GM19035 (cell line): ENCODE measurements around the gene HOXA13.

ENCODE experiments used
- ATAC-seq: cut with Tn5 transposase; IDR thresholded peaks from one replicate; pipeline ENCODE4 v1.9.1; 2021; ENCODE audit not compliant: unreplicated experiment

HOXA13 gene

DNA sequence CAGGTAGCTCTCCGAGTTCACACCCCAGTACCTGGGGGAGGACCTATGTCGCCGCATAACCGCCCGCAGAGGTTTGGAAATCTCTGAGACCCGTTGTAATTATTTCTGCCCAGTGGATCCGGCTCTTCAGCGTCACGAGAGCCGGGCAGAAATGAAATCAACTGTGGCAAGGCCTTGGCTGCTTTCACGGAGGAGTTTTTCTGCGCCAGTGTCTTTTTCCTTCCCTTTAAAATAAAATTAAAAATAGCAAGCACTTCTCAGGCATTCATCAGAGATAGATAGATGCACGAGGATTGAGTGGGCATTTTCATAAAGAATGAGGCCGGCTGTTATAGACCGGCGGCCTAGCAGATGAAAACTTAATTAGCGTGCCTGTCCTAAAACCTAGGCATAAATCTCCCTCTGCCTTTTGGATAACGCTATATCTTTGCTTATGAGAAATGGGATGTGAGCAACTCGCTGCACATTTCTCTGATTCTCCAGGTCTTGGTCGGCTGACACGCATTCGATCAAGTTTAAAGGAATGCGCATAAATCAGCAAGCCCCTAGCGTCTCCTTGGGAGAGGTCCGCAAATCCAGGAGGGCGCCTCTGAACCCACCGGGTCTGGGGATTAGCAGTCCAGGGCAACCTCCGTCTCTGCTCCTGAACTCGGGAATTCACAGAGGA is 6.4 kb downstream of the HOXA13 start:
- no peak for ATAC-seq

DNA sequence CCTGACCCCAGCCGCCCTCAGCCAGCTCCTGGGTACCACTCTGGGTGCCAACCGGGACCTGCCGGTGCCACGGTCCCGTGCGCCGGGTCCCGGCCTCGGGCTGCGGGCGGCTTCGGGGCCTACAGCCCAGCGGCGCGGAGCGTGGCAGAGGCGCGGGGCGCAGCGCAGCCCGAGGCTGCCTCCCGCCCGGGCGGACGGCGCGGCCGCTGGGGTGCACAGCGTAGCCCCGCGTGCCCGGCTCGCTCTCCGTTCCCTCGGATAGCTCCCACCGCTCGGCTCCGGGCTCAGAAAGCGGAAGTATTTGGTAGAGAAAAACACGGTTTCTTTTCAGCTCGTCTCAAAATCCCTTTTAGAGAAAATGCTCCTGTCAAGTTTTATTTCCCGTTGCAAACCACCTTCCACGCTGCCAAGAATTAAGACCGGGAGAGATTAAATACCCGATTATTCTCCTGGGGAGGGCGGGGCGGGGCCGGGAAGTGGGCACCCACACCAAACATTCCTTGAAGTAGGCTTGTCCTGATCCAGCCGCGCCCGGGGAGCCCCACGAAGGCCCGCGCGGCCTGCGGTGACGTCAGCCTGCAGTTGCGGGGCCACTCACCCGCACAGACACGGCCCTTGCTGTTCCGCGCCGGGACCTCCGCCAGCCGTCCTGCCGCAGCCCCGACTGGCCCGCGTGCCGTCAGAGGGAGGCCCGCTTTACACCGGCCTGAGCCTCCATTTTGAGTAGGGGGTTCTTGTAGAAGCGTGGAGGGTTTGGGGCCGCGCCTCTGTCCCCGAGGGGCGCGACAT is 7.2 kb downstream of the HOXA13 start:
- ATAC-seq, result no peak

DNA sequence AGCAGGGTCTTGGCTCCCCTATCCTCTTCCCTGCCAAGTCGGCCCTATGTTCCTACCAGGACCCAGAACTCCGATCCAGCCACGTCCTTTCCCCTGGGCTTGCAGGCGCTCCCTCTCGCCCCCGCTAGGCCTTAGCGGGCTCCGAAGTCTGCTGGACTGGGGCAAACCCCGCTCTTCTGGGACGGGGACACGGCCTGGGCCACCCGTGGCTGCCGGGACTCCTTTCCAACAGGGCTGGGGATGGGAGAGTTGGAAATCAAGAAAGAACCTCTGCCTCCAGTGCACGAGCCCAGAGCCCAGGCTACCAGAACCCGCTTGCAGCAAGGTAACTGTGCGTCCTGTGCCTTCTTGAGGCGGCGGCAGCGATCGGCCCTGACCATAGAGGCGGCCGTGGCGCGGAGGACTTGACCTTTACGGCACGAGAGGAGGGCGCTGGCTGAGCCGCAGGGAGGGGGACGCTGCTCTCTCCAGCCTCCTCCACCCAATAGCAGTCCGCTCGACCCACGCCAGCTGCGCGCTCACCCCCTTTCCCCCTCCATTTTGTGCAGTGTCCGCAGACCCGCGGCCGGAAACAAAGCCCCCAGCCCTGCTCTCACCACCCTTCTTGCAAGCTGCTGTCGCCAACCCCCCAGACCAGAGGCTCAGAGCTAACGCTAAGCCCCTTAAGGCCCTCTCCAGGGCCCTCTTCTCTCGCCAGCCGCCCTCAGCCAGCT is 7.9 kb downstream of the HOXA13 start:
- ATAC-seq, result no peak

DNA sequence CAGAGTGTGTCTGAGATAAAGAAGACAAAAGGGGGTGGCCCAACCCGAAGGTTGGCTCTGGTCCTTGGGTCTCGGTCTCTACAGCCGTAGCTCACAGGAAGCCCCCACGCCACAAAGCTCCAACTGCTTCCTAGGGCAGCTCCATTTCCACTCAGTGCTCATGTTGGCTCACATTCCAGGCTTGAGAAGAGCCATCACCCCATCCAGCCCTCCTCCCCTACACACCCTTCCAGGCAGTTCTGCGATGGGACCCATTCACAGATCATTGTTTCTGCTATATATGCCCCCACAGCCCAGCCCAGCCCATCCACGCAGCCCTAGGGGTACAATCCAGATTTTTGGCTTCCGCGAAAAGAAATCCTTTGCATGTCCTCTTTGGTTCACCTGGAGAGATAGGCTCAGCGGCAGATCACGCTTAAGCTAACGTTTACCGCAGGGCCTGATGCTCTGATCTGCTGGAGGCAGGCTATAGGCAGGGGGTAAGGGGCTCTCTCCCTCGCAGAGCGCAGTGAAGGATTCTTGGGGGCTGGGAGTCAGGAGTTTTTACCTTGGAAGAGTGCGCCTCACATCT is 8.6 kb downstream of the HOXA13 start:
- ATAC-seq, result no peak

DNA sequence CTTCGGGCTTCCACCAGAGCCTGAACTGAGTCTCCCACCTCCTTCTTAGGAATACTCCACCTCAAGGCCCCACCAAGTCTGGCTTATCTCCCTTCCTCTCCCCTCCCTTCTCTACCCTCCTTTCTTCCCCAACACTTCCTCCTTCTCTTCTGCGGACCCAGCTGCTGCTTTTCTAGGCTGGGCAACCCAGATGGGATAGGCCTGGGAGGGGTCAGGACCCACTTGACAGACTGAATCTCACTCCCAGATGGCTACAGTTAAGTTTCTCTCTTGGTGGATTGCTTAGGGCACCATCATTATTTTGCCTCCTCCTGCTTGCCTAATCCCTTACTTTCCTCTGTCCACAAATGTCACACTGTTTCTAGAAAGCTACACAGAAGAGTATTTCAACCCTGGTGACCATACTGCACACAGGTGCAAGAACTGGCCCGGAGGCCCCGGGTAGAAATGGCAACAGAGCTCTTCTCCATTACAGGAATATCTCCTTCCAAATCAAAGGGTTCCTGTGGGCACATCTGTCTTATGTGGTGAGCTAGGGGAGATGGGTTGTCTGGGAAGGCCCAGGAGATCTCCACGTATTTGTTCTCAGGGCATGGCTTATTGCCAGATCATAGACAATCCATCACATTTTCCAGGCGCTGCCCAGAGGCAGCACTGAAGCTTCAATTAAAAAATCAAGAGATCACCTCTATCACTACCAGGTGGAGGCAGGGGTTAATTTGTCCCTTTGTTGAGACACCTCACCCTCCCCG is 9.7 kb downstream of the HOXA13 start:
- no peak for ATAC-seq

DNA sequence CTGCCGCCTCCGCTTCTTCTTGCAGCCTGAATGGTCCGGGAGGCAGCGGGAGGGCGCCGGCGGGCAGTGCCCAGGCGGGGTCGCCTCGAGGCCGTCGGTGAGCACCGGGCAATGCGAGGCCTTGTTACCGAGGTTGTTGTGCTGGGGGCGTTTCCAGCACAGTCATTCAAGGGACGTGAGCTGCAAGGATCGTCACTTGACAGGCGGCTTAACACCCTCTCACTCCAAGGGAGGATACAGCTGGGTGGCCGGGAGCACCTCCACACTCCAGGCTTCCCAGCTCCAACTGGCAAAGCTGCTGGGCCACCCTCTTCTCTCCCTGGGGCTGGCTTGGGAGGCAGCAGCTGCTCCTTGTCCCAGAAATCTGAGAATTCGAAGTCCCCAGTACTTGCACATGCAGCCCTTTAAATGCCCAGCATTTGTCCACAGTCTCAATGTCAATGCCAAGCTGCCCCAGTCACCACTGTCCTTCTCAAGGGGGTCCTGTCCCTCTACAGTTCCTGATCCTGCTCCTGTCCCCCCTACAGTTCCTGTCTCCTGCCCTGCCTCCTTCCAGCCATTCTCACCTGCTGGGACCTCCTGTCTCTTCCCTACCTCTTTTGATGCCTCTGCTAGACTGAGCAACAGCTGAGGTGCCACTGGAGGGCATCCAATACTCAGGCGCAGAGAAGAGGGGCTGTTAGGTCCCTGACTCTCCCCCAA is 10.4 kb downstream of the HOXA13 start:
- ATAC-seq, result no peak

DNA sequence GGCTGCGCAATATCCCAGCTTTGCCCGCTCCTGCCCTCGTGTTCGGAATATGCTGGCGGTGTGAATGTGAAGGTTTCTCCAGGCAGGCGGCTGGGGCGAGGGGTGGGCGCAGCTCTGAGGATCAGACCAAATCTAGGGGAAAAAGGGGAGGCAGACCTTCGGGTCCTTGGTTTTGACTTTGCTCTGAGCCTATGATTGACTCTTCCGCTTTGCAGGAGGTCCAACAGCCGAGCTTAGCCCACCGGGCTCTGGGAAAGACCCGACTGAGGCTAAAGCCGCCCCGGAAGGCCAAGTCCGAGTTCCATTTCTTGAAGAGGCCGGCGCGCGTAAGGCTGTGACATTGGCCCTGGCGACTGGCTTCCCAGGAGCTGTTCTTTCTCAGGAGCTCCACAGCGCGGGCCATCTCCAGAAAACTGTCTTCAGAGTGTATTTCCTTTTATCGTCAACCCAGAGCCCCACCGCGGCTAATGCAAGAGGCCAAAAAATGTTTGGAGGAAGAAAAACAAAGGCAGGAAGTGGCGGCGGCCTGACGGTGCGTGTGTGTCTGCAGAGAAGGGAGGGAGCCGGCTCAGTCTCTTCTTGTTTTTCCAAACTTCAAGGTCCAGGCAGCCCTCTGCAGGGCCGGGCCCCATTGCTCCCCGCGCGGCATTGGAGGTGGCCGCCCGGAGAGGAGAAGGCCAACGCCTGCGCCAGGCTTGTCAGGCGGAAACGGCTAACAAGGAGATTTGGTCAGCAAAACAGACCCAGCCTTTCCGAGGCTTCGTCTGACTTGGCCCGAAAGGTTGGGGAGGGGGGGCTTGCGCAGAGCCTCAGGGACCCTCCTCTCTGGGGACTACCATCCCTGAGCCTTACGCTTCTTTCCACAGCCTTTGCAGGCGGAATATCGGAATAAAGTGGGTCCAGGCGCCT is 11.3 kb downstream of the HOXA13 start:
- ATAC-seq, result no peak

DNA sequence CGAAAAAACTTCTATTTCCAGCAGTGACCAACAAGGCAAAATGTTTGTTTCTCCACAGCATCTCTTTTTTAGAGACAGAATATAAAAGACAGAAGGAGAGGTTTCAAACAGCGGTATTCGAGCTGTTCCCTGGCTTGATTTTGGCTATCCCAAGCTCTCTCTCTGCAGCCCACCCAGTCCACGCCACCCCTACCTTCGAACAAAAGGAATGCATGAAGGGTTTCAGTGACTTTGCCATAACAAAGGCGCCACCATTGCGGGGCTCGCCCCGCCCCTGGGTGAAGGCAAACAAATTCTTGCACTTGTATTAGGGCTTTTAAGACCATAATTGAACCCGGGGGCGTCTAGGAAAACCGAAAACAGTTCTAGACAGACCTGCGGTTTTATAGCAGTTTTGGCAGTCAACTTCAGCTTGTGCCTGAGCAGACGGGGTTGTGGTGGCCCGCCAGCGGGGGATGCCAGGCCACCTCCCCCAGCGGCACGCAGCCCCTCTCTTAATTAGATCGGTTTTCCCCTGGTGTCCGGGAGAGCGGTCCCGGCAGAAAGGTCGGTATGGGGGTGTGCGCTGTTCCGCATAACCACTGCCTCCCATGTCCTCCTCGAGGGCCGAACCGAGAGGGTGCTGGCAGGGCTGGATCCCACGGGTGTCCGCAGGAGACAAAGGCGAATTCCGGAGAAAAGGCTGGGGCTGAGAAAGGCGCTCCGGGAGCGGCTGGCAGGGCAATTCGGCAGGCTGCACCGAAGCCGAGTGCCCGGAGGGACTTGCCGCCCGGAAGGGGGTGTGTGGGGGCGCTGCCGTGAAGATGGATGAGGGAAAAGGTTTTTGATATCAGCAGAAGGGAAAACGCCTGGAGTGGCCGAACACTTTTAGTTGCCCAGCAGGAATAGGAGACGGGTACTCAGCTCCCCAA is 12.2 kb downstream of the HOXA13 start:
- no peak for ATAC-seq

DNA sequence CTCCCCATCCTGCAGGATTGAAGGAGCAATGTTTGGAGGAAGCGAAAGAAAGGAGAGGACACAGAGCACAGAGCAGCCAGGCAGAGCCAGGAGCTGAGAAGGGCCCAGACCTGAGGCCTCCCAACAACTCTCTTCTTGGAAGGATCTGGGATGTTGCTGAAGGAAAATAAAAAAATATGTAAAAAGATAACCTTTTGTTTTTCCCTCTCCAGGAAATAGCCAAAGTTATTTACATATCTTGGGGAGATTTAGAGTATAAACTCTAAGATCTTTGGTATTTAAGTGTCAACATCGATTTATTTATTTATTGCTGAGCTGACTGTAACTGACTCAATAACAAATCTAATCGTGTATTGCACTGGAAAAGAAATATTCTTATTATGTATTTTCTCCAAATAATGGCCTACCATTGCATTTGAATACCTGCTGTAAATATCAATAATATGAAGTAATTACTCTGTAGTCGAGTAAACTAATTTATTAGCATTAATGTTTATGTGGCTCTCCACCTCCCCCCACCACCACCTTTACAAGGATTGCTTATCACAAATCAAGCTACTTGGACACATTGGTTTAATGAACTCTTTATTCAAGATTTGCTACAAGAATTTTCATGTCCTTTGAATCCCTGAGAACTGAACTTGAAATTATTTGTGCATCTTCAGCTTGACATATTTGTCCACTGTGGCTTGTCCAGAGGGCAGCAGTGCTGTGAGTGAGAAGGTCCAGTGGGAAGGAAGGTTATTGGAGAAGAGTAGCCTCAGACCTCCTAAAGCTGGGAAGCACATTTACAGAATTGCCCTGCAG is 13.0 kb downstream of the HOXA13 start:
- no peak for ATAC-seq

DNA sequence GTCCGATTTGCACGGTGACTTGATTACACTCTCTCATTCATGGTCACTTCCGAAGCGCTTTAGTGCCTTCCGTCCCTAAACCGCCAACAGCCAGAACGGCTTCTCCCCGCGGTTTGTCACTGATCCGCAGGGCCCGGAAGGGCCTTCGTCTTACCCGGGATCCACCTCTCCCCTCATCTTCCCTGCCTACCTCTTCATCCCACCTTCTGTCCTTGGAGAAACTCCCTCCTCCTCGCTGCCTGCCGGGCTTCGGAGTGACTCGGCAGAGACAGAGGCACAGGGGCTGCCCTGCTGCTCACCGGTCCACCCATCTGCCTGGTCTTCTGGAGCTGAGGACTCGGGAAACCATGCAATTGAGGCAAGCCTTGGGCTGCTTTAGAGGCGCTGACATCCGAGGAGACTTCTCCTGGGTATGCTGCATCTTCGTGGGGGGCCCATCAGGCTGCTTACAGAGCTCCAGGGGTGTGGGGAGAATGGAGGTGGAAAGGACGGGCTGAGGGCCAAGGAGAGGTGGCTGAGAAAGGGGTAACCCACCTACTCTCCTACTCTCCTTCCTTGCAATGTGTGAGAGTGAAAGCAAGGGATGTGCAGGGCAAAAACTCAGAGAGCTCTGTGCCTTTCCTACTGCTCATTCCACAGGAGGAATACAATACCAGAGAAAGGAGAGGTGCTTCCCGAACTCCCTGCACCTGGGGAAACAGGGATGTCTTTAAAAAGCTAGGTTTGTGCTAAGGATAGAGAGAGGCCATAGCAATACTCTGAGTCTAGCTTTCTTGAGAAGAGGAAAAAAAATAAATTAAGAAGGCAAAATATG is 13.8 kb downstream of the HOXA13 start:
- ATAC-seq, result no peak

DNA sequence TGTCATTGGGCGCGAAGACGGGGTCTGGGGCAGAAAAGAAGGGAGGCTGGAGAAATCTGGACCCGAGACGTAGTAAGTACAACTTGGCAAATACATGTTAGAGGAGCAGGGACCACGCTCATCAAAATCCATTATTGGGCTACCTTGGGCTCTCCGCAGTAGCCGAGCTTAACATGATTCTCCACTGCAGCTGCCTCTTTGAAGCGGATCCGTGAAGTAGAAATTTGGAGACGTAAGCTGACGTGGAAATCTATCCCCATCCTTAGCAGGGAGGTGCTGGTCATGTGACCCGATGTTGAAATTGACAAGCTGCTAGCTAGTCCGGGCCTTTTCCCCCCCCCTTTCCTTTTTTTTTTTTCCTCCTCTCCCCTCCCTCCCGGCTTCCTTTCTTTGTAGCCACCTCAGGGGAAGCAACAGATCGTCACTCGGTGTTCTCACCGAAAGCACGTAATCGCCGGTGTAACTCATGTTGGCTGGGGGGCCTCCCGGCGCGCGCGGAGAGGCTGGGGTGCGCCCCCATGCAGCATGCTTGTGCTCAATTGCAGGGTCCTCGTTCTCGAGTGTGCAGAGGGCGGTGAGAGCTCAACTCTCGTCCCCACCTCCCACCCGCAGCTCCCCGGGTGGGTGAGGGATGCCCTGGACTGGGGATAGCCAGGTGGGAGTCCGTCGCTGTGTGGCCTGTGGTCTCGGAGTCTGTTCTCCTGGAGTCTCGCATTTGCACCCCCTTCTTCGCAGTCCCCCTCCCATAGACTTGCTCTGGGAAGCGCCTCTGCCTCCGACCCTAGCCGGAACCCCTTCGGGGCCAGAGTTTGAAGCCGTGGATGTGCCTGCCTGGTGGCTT is 14.7 kb downstream of the HOXA13 start, which contains the start of gene HOXA11:
TSS of gene HOXA11 (minus strand) at position 220 of the 841 bp plus-strand sequence. CDS start at position 132, 88 bp downstream.
- no peak for ATAC-seq

DNA sequence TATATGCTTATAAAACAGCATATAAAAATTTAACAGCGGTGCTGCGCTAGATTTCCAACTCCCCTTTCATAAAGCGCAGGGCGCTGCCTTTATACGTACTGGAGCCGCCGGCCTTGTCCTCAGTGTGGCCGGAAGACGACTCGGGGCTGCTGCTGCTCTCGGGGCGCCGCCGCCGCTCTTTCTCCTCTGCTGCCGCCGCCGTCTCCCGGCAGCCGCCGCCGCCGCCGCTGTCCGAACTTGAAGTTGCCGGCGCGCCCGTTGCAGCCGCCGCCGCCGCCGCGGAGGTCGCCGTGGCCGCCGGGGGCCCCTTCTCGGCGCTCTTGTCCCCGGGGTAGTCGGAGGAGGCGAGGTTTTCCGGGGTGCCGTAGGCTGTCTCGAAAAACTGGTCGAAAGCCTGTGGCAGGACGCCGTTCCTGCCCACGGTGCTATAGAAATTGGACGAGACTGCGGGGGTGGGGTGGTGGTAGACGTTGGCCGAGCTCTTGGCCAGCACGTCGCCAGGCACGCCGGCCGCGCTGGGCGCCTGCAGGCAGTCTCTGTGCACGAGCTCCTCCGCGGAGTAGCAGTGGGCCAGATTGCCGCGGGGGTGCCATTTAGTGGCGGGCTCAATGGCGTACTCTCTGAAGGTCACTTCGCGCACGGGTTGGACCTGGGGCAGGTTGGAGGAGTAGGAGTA is 15.4 kb downstream of the HOXA13 start:
- no peak for ATAC-seq

DNA sequence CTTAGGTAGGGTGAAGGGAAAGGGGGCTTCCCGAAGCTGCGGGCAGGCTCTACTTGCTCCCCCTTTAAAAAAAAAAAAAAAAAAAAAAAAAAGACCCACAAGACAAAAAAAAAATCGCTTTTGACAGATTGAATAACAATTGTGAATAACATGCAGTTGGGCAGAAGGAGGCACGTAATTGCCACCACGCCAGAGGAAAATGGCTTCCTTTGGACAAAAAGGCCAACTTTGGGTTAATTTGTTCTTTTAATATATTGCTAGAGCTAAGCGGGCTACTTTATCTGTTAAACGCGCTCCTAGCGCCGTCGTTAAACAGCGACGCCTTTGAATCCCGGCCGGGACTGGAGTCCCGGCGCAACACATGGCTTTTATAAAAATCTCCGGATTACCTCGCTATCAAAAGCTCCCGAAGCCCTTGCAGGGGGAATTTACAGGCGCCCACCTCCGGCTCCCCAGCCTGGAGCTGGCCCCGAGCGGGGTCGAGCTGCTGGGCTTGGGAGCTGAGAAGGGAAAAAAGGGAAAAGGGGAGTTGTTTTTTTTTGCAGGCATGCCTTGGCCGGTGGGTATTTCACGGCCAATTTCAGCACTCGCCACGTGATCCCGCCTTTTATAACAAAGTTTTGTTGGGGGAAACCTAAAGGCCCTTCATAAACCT is 16.1 kb downstream of the HOXA13 start:
- ATAC-seq, result no peak

DNA sequence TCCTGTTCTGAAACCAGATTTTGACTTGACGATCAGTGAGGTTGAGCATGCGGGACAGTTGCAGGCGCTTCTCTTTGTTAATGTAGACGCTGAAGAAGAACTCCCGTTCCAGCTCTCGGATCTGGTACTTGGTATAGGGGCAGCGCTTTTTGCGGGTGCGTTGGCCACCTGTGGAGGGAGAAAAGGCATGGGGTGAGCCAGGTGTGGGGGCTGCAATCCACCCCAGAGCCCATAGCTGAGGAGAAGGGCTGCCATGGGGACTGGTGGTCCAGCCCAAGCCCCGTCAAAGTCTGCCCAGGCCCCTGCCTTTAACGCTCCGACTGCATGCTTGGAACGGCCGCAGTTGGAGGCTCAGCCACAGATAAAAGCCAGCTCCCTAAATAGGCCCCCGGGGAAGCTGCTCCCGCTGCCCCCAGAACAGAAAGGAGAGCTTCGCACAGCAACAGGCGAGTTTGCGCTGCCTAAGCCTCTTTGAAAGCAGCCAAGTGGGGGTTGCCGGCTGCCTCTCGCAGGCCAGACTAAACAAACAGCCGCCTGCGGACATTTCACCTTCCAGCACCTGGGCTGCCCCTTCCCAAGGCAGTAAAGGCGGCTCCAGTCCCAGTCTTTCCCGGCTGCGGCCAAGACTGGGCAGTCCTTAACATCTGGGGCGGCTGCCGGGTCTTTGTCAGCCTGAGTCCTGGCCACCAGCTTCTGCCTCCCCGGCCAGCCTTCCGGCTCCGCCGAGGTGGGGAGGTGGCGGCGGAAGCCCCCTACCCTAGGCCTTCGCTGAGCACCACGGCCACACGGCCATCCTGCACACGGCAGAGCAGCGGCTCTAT is 16.8 kb downstream of the HOXA13 start:
- no peak for ATAC-seq
